ENCODE measurements around the gene PI4KB.
"Not testable (repeated sequence)": the region's sequence is repeated elsewhere in the genome, so short reads cannot be mapped to it uniquely, and the experiment has no call there.

The PI4KB gene

GRCh38 chr1:151281969-151282882 lies 45.0 kb downstream of the PI4KB start, which contains the start of gene ZNF687:
Gene ZNF687, plus strand, starts transcription at chr1:151282299. Its CDS starts 3,993 bp downstream, at chr1:151286292.
- in situ Hi-C loops (cut with HindIII; ENCODE audit: low sequenced_read_pairs), result no loop called here
- peak within 1 kb of the TSS; percentile 66 for H3K4me3 ChIP-seq (ENCODE audit: low read depth, low read length)
- no peak for TF ChIP-seq CTCF (IDR thresholded peaks at IDR 0.05; ENCODE audit: low read depth, low read length, missing control alignments)
- peak; percentile 100 for DNase-seq (ENCODE audit: low read depth)

GRCh38 chr1:151281225-151281968 lies 45.8 kb downstream of the PI4KB start:
- H3K4me3 ChIP-seq (ENCODE audit: low read depth, low read length), result peak overlapping the region; percentile 66
- DNase-seq (ENCODE audit: low read depth), result peak; percentile 94
- in situ Hi-C loops (cut with HindIII; ENCODE audit: low sequenced_read_pairs), result no loop called here
- TF ChIP-seq CTCF (IDR thresholded peaks at IDR 0.05; ENCODE audit: low read depth, low read length, missing control alignments), result peak; percentile 10

- H3K4me3 ChIP-seq (ENCODE audit: low read depth, low read length), result no peak overlapping the region
- TF ChIP-seq CTCF (IDR thresholded peaks at IDR 0.05; ENCODE audit: low read depth, low read length, missing control alignments), result no peak
- DNase-seq (ENCODE audit: low read depth), result no peak
- in situ Hi-C loops (cut with HindIII; ENCODE audit: low sequenced_read_pairs), result no loop called here
Observed at GRCh38 chr1:151277249-151277648, 50.0 kb downstream of the PI4KB start.

GRCh38 chr1:151275341-151275740 lies 51.9 kb downstream of the PI4KB start:
- DNase-seq (ENCODE audit: low read depth); in situ Hi-C loops (cut with HindIII; ENCODE audit: low sequenced_read_pairs); H3K4me3 ChIP-seq (ENCODE audit: low read depth, low read length): not testable (repeated sequence)

GRCh38 chr1:151273924-151274466 lies 53.2 kb downstream of the PI4KB start:
- in situ Hi-C loops (cut with HindIII; ENCODE audit: low sequenced_read_pairs), result no loop called here
- H3K4me3 ChIP-seq (ENCODE audit: low read depth, low read length), result no peak overlapping the region
- no peak for TF ChIP-seq CTCF (IDR thresholded peaks at IDR 0.05; ENCODE audit: low read depth, low read length, missing control alignments)
- DNase-seq (ENCODE audit: low read depth), result no peak

GRCh38 chr1:151267760-151268159 lies 59.5 kb downstream of the PI4KB start:
- TF ChIP-seq CTCF (IDR thresholded peaks at IDR 0.05; ENCODE audit: low read depth, low read length, missing control alignments), result no peak
- no peak for DNase-seq (ENCODE audit: low read depth)
- H3K4me3 ChIP-seq (ENCODE audit: low read depth, low read length), result no peak overlapping the region
- in situ Hi-C loops (cut with HindIII; ENCODE audit: low sequenced_read_pairs), result no loop called here
